NCI-H526 (cell line): ENCODE measurements around the gene ARAP1.

Source experiments
- DNase-seq, 2 experiments: peaks; one replicate each; lab custom pipeline; 2025; lab: John Stamatoyannopoulos, UW

The ARAP1 gene

GRCh38 chr11:72724851-72725723 is 27.1 kb downstream of the ARAP1 start:
- DNase-seq, result peak; percentile 69 to 90

GRCh38 chr11:72724021-72724551 is 28.1 kb downstream of the ARAP1 start:
- no peak for DNase-seq

GRCh38 chr11:72723508-72723907 is 28.7 kb downstream of the ARAP1 start:
- DNase-seq, result no peak

GRCh38 chr11:72722050-72722748 is 30.0 kb downstream of the ARAP1 start:
- peak; percentile 83 to 94 for DNase-seq

GRCh38 chr11:72721689-72722049 is 30.5 kb downstream of the ARAP1 start:
- peak; percentile 38 to 47 for DNase-seq

GRCh38 chr11:72721276-72721675 is 30.9 kb downstream of the ARAP1 start:
- DNase-seq, result no peak

- no peak for DNase-seq
Observed at GRCh38 chr11:72720784-72721183, 31.4 kb downstream of the ARAP1 start.

- DNase-seq, result no peak
Observed at GRCh38 chr11:72720047-72720446, 32.2 kb downstream of the ARAP1 start.

GRCh38 chr11:72719551-72719950 is 32.7 kb downstream of the ARAP1 start:
- DNase-seq, result no peak

GRCh38 chr11:72719144-72719543 is 33.1 kb downstream of the ARAP1 start:
- no peak for DNase-seq

- no peak for DNase-seq
Observed at GRCh38 chr11:72718101-72718501, 34.1 kb downstream of the ARAP1 start.

GRCh38 chr11:72716788-72717435 is 35.3 kb downstream of the ARAP1 start:
- no peak for DNase-seq

GRCh38 chr11:72716290-72716689 is 35.9 kb downstream of the ARAP1 start:
- peak in 1 of 2 experiments; percentile 22 for DNase-seq

GRCh38 chr11:72712841-72713240 is 39.4 kb downstream of the ARAP1 start:
- no peak for DNase-seq

GRCh38 chr11:72712168-72712751 is 39.9 kb downstream of the ARAP1 start:
- no peak for DNase-seq

- DNase-seq, result no peak
Observed at GRCh38 chr11:72711141-72711540, 41.1 kb downstream of the ARAP1 start.

GRCh38 chr11:72710278-72710677 is 41.9 kb downstream of the ARAP1 start:
- DNase-seq, result no peak

- DNase-seq, result no peak
Observed at GRCh38 chr11:72709478-72710238, 42.5 kb downstream of the ARAP1 start.

GRCh38 chr11:72707032-72707431 is 45.2 kb downstream of the ARAP1 start:
- no peak for DNase-seq

- no peak for DNase-seq
Observed at GRCh38 chr11:72706579-72706978, 45.6 kb downstream of the ARAP1 start.
